Epithelial cell of proximal tubule (primary cell): Measurements from ENCODE around the gene RARS1. TPM values are rescaled to one million over a fixed set of nuclear protein-coding genes. Genes with fewer than 3 reads are reported as not detected.

Experiments
- DNase-seq: peaks from one replicate; pipeline ENCODE4 v3.0.0-alpha.2; 2011; ENCODE audit warnings: low read depth
- H3K4me3 ChIP-seq: 2 replicates; pipeline ENCODE4 v1.5.1; 2011; ENCODE audit warnings: low read depth, mild to moderate bottlenecking, low read length
- total RNA-seq: library from RNA; depleted of rRNA; stranded (reverse); fragments of >200 nt; gene quantifications from 2 replicates; pipeline ENCODE4 v1.2.3, GENCODE V29; 2015
- TF ChIP-seq, protein P1 (sequence below): conservative IDR thresholded peaks from 2 replicates; pipeline ENCODE4 v1.5.1; 2012; ENCODE audit warnings: low read depth, mild to moderate bottlenecking, low read length

RARS1 gene
- total RNA-seq, 1 donor from 2014 or later: 109 TPM

DNA sequence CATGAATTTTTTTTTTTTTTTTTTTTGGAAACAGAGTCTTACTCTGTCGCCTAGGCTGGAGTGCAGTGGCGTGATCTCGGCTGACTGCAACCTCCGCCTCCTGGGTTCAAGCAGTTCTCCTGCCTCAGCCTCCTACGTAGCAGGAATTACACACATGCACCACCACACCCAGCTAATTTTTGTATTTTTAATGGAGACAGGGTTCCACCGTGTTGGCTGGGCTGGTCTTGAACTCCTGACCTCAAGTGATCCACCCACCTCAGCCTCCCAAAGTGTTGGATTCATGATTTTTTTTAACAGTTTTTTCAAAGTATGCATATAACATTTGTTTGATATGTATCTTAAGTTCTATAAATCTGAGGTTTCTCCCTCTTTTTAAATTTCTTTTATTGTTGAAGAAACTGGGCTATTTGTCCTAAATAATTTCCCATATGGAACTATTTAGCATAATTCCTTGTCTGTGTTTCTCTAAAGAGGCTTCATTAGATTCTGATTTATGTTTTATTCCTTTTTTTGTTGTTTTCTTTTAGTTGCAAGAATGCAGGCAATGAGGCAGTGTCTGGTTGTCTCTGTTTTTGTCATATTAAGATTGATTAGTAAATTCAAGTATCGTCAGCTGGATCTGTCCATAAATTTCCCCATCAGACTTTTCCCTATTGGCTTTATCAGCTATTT, 16.4 kb downstream of the RARS1 start:
- H3K4me3 ChIP-seq: no peak overlapping the region
- TF ChIP-seq, protein P1, sequence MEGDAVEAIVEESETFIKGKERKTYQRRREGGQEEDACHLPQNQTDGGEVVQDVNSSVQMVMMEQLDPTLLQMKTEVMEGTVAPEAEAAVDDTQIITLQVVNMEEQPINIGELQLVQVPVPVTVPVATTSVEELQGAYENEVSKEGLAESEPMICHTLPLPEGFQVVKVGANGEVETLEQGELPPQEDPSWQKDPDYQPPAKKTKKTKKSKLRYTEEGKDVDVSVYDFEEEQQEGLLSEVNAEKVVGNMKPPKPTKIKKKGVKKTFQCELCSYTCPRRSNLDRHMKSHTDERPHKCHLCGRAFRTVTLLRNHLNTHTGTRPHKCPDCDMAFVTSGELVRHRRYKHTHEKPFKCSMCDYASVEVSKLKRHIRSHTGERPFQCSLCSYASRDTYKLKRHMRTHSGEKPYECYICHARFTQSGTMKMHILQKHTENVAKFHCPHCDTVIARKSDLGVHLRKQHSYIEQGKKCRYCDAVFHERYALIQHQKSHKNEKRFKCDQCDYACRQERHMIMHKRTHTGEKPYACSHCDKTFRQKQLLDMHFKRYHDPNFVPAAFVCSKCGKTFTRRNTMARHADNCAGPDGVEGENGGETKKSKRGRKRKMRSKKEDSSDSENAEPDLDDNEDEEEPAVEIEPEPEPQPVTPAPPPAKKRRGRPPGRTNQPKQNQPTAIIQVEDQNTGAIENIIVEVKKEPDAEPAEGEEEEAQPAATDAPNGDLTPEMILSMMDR: no peak
- DNase-seq: no peak

DNA sequence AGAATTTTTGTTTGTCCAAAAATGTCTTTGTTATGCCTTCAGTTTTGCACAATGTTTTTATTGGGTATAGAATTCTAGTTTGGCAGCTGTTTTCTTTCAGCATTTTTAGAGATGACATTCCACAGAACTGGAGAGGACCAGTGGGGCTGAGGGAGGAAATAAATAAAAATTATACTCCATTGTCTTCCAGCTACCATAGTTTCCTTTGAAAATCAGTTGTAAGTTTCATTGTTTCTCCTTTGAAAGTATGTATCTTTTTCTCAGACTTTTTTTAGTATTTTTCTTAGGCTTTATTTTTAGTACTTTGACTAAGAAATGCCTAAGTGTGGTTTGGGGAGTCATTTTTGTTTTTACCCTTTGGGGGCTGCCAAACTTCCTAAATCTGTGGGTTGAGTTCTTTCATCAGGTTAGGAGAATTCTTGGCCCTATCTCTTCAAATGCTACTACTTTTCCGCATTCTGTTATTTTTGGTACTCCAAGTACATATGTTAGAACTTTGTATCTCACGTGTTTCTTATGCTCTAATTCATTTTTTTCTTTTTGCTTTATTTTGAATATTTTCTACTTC, 27.7 kb downstream of the RARS1 start:
- TF ChIP-seq, protein P1: no peak
- DNase-seq: no peak
- no peak overlapping the region for H3K4me3 ChIP-seq

DNA sequence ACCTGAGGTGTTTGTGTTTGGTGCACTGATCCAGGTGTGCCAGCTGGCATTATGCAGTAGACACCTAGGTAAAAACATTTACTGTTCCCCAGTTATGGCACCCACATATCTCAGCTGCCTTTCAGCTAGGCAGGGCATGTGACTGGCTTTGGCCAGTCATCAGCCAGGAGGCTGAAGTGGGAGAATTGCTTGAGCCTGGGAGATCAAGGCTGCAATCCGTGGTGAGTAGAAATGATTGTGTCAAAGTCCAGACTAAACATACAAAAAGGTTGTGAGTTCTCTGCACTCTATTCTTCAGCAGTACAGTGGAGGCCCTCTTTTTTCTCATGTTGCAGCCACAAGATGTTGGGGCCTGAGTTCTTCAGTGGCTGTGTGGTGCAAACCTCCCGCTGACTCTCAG, 39.6 kb downstream of the RARS1 start:
- TF ChIP-seq, protein P1: no peak
- no peak for DNase-seq

DNA sequence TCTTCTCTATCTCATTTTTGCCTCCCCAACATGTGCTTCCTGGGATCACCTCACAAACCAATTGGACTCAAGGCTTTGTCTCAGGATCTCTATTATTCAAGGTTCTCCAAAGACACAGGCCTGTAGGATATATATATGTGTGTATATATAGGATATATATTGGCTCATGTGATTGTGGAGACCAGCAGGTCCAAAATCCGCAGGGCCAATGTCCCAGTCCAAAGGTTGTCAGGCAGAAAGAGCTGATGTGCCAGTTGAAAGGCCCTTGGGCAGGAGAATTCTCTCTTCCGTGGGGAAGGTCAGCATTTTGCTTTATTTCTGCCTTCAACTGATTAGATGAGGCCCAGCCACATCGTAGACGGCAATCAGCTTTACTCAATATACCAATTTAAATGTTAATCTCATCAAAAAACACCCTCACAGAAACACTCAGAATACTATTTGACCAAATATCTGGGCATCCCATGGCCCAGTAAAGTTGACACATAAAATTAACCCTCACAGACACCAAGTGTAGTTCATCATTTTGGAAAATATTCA, 41.6 kb downstream of the RARS1 start:
- TF ChIP-seq, protein P1: no peak
- DNase-seq: no peak
- H3K4me3 ChIP-seq: no peak overlapping the region

More for the DNA sequence above, 39.6 kb downstream of the RARS1 start:
- H3K4me3 ChIP-seq: no peak overlapping the region

DNA sequence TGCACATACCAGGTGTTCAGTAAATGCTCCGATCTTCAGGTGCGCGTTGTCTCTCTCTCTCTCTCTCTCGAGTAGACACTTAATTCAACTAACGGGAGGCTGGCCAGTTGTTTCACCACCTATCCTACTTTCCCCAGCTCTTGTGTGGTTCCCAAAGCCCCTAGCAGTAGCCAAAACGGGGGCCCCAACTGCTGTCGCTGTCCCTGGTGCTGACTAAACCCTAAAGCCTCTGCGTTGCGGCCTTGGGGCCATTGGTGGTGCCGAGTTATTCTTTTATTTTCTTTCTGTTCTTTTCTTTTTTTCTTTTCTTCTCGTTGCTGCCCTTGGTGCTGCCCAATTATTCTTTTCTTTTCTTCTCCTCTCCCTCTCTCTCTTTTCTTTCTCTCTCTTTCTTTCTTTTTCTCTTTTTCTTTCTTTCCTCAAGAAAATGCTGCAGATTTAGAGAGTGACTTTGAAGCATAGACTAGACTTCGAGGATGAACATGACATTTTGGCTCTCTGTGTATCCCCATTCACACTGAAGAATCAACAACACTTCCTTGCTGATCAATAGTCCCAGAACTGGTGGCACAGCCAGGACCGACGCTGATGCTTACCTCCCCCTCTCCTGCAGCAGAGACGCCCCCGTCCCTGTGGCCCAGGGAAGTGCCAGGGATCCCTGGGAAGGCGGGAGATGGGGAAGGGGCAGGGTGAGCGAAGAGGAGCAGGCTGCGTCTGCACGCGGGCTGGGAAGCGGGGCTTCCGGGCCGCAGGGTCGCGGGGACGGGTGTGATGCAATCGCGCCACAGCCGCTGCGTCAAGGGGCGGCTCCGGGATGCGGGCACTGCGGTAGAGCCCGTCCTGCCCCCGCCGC, 42.5 kb downstream of the RARS1 start, which contains the start of gene FBLL1:
Gene FBLL1, plus strand, starts transcription at position 785 of the 853 bp plus-strand sequence. CDS start 200 bp downstream, outside the sequence.
- no peak for DNase-seq
- peak within 1 kb of the TSS; percentile 22 for H3K4me3 ChIP-seq
- TF ChIP-seq, protein P1: no peak

DNA sequence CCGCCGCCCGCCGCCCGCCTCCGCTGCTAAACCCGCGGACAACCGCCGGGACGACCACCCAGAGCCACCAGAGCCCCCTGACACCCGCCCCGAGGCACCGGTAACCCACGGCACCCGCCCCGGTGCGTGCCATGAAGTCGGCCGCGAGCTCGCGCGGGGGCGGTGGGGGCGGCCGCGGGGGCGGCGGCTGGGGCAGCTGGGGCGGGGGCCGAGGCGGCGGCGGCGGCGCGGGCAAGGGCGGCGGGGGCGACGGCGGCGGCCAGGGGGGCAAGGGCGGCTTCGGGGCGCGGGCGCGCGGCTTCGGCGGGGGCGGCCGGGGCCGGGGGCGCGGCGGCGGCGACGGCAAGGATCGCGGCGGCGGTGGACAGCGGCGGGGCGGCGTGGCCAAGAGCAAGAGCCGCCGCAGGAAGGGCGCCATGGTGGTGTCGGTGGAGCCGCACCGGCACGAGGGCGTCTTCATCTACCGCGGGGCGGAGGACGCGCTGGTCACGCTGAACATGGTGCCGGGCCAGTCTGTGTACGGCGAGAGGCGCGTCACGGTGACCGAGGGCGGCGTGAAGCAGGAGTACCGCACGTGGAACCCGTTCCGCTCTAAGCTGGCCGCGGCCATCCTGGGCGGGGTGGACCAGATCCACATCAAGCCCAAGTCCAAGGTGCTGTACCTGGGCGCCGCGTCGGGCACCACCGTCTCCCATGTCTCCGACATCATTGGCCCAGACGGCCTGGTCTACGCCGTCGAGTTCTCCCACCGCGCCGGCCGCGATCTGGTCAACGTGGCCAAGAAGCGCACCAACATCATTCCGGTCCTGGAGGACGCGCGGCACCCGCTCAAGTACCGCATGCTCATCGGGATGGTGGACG, 43.3 kb downstream of the RARS1 start:
- TF ChIP-seq, protein P1: no peak
- no peak for DNase-seq
- H3K4me3 ChIP-seq: peak overlapping the region; percentile 16
